Midbrain (tissue), 1 donor: Measurements from ENCODE around the gene ADARB2.
"Not testable (repeated sequence)": the region's sequence is repeated elsewhere in the genome, so short reads cannot be mapped to it uniquely, and the experiment has no call there.

Experiments used
- DNase-seq: peaks from one replicate; lab custom pipeline; 2025; lab: John Stamatoyannopoulos, UW

ADARB2 gene

DNA sequence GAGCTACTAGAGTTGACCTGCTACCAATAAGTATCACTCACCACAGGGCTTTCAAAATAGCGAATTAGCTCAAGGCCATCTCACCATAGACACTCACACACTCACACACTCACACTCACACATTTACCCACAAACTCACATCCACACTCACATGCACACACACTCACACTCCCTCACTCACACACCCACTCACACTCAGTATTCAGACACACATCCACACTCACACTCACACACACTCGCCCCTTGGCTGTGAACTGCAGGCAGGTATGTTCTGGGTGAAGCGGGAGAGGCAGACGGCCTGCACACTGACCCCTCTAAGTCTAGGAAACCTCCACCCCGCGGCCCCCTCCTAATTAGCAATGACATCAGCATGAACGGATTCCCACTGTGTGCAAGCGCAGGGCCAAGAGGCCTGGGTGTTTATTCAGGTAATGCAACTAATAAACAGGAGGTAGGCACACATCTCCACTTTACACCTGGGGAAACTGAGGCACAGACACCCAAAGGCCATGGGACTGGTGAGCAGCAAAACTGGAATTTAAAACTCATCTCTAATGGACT is 94.6 kb downstream of the ADARB2 start:
- no peak for DNase-seq

DNA sequence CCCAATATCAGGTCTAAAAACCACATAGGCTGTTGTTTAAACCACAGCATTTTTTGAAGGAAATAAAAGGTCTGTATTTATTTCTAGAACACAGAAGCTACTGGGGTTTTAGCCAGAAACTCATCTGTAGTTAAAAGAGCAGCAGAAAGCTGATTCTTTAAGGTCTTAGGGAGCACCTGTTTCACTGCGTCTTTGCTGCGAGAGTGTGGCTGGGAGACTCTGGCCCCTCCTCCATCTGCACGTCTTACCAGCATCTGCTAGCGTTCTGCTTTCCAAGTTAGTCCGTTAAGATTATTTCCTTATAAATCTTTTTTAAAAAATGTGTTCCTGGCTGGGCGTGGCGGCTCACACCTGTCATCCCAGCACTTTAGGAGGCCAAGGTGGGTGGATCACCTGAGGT is 95.9 kb downstream of the ADARB2 start:
- DNase-seq = no peak

DNA sequence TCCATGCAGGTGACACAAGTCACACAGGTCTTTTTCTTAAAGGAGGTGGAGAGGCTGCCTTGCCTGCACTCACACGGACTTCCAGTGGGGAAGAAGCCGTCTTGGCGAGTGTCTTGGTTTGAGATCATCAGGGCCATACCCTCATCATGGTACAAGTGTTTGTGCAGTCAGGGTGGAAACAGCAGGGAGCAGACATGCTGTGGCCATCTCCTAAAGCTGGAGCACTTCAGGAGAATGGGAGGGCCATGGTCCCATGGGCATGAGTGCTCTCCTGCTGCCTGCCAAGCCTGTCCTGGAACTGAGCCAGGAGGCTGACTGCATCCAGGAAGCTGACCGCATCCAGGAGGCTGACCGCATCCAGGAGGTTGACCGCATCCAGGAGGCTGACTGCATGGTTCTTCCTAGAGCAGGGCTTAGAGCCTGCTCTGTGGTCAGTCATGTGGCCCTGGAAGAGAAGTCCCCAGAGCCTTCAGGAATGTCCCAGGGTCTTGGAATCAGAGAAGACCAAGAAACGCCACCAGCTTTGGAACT is 98.4 kb downstream of the ADARB2 start:
- no peak for DNase-seq

DNA sequence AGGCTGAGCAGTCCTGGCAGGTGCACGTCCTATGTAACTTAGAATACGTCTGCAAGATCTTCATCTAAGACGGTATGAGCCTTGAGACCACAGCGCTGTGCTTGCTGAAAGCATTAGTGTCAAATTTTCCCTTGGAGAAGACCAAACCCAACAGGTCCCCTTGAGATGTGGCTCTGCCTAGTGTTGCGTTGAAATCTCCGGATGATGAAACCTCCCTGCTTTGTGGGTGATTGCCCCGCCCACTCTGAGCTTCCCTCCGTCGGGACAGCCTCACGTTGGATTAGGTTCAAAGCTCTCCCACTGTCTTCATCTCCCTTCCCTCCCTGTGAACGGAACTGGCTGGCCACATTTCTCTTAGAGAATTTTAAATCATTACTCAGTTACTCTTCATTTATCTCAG is 102.0 kb downstream of the ADARB2 start:
- DNase-seq = no peak

DNA sequence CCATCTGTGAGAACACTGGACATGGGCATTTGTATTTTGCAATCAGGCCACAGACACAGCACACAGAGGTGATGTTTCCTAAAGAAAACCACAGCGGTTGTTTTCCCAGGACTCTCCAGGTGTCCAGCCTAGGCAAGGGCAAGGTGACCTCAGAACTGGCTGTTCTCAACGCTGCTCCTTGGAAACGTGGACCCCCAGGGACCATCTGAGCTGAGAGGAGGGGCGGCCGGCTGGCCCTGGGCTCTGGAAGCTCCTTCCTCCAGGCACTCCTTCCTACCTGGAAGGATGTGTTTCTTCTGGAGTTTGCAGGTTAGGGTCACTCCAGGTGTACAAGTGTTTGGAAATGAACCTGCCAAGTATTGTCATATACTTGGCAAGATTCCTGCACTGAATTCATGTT is 103.1 kb downstream of the ADARB2 start:
- DNase-seq = no peak

DNA sequence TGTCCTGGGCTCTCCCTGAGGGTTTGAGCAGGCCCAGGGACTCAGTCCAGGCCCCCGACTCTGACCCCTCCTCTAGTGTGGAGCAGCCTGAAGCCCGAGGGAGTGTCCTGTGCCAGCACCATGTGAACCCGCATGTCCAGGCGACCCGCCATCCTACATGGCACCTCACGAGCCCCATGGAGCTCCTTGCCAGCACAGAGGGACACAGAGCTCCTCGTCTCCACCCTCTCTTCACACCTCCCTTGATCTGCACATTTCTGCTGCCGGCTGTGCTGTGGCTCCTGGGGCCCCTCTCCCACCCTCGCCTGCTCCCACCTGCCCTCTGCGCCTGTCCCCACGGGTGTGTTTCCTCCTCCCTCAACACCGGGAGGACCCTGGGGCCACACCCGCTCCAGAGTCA is 103.5 kb downstream of the ADARB2 start:
- DNase-seq = no peak

DNA sequence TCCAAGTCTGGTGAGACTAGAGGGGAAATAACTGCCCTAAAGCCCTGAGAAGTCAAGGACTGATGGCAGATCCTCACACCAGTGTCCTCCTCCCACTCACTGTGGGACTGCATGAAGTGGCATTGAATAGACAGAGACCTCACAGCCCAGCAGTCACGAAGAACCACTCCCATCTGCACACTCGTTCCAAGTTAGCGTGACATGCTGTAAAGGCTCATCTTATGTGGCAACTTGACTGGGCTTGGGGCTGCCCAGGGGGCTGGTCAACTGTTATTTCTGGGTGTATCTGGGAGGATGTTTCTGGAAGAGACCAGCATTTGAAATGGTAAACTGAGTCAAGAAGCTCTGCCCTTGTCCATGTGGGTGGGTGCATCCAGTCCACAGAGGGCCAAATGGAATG is 104.7 kb downstream of the ADARB2 start:
- DNase-seq = no peak

DNA sequence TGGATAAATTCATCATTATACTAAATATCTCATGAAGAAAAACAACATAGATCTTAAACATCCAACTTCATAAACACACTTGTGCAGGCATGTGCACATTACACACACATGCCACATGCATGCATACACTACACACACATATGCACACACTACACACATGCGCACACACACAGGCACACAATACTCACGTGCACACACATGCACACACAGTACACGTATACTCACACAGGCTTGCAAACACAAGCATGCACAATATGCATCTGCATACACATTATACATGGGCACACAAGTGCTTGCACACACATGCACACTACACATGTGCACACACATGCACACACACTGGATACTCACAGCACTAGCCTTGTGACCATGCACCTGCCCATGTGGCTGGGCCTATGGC is 105.2 kb downstream of the ADARB2 start:
- no peak for DNase-seq

DNA sequence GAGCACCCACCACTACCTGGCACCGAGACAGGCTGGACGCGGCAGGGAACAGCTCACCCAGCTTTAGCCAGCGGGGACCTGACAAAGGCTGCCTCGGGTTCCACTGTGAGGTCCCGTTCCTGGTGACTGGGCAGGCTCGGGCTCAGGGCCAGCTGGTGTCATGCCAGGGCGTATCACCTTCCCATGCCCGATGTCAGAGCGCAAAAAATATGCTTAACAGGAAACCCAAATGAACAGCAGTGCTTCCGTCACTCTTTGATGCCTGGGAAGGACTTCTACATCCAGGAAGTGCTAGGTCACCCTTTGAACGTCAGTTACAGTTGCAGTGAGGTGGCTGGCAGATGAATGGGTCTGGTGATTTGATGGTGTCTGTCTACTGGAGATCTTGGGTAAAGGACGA is 106.0 kb downstream of the ADARB2 start:
- DNase-seq = no peak

DNA sequence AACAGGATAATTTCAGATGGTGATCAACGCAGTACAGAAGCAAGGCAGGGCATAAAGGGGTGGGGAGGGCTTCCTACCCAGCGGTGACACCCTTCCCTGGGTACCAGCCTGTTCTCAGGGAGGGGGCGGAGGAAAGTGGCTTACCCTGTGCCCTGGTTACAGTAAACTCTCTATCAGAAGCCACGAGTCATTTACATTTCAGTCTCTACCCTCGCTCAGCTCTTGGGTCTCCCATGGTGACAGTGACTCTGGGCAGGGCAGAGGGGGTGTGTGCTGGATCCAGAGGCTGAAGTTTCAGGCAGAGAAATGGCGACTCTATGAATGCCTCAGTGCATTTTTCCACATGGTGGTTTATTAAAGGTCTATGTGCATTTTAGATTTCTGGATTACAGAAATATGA is 107.0 kb downstream of the ADARB2 start:
- DNase-seq = no peak

DNA sequence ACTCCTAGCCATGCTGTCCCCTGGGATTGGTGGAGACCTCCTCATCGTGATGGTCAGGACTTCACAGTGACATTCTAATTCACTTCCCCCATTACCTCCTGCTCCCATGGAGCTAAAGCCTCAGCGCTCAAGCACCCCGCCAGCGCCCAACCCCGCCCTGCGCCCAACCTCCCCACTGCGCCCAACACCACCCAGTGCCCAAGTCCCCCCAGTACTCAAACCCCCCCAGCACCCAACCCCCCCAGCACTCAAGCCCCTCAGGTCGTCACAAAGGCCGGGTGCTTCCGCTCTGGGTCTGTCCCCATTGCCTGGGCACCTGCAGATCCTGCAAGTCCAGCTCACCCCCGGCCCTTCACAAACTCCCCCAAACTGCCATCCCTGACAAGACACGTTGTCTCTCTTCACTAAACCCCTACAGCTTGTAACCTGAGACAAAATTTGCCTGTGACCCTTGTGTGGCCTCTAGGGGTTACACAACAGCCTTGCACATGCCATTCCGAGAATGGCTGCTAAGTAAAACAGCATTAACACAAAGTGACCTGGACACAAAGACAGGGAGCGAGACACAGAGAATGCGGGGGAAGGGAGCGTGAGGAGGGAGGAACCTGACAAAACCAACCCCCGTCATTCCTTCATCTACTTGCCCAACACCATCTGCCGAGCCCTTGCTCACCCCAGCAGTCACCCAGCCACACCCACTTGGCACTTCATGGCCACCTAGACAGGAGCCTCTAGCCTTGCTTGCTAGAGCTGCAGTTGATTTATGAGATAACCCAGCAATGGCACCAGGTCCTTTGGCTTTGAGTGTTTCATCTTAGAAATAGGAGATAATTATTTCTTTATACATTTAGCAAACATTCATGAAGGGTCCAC is 107.8 kb downstream of the ADARB2 start:
- DNase-seq = no peak

DNA sequence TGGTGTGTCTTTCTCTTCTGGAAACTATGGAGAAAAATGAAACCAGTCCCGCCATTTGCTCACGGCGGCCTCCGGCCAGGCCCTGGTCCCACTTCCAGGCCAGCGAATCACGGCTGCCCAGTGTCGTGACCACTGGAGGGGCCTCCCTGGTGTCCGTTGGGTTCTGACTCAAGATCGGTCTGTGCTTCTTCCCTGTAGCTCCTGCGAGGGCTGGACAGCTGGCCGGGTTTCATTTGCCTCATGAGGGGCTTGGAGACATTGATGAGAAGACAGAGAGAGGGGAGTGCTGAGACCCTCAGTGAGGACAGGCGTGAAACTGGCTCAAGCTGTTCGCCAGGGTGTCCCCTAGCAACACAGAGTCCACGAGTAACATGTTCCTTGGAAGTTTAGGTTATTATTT is 108.6 kb downstream of the ADARB2 start:
- no peak for DNase-seq

DNA sequence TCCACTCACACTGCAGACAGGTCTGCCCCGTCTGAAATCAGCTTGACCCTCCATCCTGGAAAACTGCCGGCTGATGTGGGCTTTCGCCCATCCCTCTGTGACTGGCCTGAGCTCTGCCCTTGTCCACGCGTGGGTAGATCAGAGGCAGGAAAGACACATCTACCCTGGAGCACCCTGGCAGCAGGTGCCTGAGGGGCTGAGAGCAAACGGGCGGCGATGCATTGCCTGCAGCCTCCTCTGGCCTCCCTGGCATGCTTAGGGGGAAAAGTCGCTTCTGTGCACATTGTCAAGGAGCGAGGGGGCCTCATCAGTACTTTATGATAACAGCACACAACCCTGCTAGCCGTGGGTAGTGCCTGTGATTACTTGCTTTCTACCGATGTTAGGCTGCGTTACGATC is 109.4 kb downstream of the ADARB2 start:
- no peak for DNase-seq

DNA sequence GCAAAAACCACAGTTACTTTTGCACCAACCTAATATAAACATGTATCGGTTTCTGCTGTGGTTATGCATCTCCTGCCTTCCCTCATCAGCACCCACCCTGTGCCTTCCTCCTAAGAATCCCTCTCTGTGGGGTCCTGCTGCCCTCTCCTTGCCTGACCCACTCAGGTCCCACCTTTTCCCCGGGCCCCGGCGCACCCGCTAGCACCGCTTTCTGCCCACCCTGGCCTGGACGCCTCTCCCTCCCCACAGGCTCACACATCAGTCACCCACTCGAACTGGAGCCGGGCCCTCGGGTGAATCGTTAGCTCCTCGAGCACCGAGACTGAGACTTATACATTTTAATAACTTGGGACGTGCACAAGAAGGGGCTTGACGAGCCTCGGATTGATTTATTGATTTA is 110.5 kb downstream of the ADARB2 start:
- DNase-seq = no peak

DNA sequence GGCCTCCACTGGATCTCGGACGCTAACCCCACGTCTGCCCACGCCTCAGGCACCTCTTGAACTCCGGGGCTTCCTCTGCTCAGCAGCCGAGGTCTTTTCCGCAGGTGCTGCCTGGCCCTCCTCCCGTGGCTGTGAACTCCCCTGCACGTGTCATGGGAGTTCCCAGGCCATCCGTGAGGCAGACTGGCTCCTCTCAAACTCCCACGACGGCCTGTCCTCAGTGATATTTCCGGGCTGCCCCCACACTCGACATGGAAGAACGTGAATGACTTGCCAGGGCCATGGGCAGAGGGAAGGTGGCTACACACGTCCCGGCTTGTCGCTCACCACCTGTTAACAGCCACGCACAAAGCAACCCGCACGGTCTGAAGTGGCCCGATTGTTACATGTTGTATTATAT is 110.9 kb downstream of the ADARB2 start:
- no peak for DNase-seq

DNA sequence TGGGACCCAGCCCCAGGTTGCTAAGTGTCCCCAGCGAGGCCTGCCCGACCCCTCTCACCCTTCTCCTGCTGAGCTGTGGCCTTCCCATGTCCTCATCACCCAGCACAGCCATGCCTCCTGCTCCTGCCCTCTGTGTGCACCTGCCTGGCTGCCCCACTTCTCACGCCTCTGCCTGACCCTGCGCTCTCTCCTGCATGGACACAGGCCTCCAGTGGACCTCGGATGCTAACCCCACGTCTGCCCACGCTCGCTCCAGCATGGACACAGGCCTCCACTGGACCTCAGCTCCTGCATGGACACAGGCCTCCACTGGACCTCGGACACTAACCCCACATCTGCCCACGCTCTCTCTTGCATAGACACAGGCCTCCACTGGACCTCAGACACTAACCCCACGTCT is 111.6 kb downstream of the ADARB2 start:
- no peak for DNase-seq

DNA sequence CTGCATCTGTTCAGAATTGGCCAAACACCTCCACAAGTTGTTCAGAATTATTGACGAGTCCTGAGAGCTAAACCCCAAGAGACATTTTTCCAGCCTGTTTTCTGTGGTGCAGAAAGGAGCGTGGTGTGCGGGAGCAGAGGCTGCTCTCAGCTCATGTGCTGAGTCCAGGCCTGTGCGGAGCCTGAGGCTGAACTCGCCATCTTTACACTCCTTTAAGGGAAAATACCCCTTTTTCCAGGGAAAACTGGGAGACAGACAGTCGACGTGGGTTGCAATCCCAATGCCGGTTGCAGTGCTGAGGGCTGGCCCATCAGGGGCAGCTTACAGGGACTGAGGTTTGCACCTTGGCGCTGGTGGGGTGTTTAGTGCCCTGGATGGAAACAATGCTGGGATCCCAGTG is 112.2 kb downstream of the ADARB2 start:
- DNase-seq = no peak

DNA sequence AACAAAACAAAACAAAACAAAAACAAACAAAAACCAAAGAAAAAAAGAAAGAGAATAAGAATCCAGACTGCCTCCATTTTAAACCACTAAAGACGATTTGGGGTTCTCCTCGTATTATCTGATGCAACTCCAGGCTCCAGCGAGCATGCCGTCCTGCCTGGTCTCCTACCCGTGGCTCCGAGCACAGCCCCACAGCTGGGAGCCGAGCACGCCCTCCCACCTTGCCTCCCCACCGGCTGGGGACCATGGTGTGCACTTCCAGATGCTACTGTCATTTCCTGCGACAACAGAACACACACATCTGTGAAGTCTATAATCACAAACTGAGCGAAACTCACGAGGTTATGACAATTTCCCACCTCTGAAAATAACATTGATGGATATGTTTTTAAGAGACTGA is 113.1 kb downstream of the ADARB2 start:
- DNase-seq = no peak

DNA sequence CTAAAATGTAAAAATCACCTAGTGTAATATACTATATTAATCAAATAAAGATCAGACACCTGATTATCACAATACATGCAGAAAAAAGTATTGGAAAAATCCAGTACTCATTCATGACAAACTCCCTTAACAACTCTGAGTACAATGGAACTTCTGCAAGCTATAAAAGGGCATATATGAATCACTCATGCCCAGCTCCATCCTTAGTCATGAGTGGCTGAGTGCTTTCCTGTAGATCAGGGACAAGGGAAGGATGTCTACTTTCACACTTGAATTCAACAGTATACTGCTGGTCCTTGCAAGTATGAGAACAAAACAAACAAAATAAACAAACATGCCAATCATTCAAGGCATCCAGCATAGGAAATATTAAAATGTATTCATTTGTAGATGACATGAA is 116.5 kb downstream of the ADARB2 start:
- no peak for DNase-seq

DNA sequence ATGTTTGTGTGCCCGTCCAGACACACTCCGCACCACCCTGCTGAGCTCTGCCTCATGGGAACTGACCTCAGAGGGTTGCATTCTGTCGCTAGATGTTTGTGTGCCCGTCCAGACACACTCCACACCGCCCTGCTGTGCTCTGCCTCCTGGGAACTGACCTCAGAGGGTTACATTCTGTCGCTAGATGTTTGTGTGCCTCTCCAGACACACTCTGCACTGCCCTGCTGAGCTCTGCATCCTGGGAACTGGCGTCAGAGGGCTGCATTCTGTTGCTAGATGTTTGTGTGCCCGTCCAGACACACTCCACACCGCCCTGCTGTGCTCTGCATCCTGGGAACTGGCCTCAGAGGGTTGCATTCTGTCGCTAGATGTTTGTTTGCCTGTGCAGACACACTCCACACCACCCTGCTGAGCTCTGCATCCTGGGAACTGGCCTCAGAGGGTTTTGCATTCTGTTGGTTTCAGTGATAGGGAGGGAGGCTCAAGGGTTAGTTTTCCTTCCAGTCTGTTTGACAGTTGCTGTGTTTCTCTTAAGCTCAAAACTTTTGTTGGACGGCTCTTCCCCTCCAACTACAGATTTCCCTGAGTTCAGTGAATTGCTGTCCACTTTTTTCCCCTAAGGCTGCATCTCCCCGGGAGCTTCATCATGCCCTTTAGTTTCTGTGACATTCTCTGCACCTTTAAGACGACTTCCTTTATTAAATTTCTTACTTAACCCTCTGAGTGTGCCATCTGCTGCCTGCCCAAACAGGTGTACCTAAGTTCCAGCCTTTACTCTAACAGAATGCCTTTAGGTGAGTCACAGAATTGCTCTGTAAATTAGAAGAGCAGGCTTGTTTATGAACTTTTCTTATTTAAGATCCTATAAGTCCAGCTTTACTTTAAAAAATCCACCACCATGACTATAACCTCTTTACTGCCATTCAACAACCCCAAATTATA is 119.7 kb downstream of the ADARB2 start:
- DNase-seq = not testable (repeated sequence)

DNA sequence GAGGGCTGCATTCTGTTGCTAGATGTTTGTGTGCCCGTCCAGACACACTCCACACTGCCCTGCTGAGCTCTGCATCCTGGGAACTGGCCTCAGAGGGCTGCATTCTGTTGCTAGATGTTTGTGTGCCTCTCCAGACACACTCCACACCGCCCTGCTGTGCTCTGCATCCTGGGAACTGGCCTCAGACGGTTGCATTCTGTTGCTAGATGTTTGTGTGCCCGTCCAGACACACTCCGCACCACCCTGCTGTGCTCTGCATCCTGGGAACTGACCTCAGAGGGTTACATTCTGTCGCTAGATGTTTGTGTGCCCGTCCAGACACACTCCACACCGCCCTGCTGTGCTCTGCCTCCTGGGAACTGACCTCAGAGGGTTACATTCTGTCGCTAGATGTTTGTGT is 120.6 kb downstream of the ADARB2 start:
- not testable (repeated sequence) for DNase-seq

DNA sequence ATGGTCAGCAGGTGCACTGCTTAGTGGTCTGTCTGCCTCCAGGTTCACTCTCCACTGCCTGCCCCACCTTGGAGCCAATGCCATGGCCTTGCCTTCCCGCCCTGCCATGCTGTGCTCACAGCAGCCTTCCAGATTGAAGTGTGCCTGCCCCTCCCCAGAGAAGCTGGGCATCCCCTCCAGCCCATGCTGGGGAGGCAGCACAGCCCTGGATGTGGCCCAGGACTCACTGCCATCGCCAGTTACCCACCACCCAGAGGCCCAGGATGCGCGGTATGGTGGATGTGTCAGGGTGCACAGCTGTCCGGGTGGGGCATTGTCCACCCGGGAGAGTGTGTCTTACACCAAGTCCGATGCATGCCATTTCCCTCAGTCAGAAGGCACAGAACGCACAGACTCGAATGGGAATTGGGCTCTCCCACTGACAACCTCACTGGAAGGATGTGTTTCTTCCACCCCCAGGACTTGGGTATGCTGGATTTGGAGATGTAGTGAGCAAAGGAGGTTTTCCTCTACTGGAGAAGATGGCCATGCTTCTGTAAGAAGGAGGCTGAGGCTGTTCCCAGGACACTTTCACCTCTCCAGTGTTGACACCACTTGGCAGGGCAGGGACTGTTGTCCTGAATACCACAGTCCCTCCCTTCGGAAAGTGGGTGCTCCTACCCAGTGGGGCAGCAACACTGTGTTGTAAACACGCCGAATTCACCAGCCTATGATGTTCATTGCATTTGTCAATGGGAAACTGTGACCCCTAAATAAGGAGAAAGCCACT is 122.0 kb downstream of the ADARB2 start:
- no peak for DNase-seq
